Measurements from ENCODE around the gene PTGES2.

DNA sequence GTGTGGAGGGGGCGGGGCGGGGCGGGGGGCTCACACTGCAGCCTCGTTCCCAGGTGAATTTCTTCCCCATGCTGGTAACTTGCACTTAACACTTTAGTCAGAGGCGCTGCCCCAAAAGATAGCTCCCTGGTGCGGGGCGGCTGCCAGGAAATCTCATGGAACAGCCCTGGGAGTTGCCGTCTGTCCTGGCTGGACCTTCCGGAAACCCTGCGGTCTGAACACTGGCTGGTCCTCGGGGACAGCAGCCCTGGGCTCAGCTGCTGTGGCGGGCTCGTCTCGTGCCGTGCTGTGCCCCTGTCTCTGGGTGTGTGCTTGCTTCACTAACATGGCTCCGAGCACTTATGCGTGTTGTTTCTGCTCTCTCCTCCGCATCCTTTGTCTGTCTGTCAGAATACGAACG is 25.8 kb downstream of the PTGES2 start:
- no peak for TF ChIP-seq POLR2A (IDR thresholded peaks at IDR 0.05)
- TF ChIP-seq, protein P1, sequence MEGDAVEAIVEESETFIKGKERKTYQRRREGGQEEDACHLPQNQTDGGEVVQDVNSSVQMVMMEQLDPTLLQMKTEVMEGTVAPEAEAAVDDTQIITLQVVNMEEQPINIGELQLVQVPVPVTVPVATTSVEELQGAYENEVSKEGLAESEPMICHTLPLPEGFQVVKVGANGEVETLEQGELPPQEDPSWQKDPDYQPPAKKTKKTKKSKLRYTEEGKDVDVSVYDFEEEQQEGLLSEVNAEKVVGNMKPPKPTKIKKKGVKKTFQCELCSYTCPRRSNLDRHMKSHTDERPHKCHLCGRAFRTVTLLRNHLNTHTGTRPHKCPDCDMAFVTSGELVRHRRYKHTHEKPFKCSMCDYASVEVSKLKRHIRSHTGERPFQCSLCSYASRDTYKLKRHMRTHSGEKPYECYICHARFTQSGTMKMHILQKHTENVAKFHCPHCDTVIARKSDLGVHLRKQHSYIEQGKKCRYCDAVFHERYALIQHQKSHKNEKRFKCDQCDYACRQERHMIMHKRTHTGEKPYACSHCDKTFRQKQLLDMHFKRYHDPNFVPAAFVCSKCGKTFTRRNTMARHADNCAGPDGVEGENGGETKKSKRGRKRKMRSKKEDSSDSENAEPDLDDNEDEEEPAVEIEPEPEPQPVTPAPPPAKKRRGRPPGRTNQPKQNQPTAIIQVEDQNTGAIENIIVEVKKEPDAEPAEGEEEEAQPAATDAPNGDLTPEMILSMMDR (IDR thresholded peaks at IDR 0.05): no peak
